GM21786 (cell line): ENCODE data around the gene TM9SF3.
A peak's percentile ranks its signal among the peaks of the same experiment; 100 is the strongest.
"Not testable (repeated sequence)": the region's sequence is repeated elsewhere in the genome, so short reads cannot be mapped to it uniquely, and the experiment has no call there.

ENCODE experiments used
- ATAC-seq: cut with Tn5 transposase; IDR thresholded peaks from one replicate; pipeline ENCODE4 v1.9.1; 2021; ENCODE audit not compliant: unreplicated experiment

TM9SF3 gene

GRCh38 chr10:96570983-96571964 is 15.5 kb downstream of the TM9SF3 start:
- ATAC-seq, result no peak

GRCh38 chr10:96570511-96570910 is 16.3 kb downstream of the TM9SF3 start:
- no peak for ATAC-seq

GRCh38 chr10:96568402-96568801 is 18.4 kb downstream of the TM9SF3 start:
- ATAC-seq, result no peak

- no peak for ATAC-seq
Observed at GRCh38 chr10:96565774-96566173, 21.0 kb downstream of the TM9SF3 start.

GRCh38 chr10:96560966-96561887 is 25.6 kb downstream of the TM9SF3 start:
- ATAC-seq, result no peak

DNA sequence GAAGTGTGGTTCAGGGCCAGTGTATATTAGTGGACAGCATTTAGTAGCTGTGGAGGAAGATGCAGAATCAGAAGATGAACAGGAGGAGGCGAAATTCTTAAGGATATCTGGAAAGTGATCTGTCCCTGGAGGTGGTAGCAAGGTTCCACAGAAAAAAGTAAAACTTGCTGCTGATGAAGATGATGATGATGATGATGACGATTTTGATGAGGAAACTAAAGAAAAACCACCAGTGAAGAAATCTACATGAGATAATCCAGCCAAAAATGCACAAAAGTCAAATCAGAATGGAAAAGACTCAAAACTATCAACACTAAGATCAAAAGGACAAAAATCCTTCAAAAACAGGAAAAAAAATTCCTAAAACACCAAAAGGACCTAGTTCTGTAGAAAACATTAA is 26.3 kb downstream of the TM9SF3 start:
- no peak for ATAC-seq

DNA sequence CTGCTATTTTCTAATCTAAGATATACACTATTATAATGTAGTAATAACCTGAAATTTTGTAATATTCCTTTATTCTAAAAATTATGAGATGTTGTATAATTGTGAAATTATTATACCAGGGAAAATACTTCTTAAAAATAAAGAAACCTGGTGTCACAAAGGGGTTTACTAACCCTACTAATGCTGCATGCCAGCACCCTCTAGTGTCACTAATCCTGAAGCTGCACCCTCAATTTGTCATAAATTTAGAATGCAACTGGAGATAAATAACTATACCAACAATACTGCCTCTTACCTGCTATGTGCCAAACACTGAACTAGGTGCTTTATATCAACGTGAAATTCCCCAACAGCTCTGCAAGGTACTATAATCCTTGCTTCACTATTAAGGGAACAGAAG is 30.8 kb downstream of the TM9SF3 start:
- ATAC-seq, result no peak

- ATAC-seq, result no peak
Observed at GRCh38 chr10:96555330-96555729, 31.5 kb downstream of the TM9SF3 start.

GRCh38 chr10:96548589-96548988 is 38.2 kb downstream of the TM9SF3 start:
- ATAC-seq, result no peak

GRCh38 chr10:96545558-96545957 is 41.3 kb downstream of the TM9SF3 start:
- ATAC-seq, result not testable (repeated sequence)

DNA sequence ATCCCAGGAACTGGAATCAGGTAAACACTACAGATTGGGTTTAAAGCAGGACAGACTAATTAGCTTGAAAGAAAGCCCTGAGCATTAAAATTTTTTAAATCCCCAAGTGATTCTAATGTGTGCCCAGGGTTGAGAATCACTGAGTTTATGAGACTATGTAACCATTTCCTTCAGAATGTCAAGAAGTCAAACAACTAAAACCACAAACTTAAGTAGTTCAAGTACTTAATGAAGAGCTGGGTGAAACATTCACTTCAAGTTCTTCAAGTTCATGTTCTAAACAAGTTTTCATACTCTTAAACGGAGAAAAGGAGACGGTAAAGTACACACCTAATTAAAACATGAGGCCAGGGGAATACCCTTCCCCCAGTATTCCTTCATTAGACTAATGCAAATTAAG is 44.9 kb downstream of the TM9SF3 start:
- ATAC-seq, result no peak

- ATAC-seq, result no peak
Observed at GRCh38 chr10:96540240-96540639, 46.6 kb downstream of the TM9SF3 start.

GRCh38 chr10:96538683-96539082 is 48.1 kb downstream of the TM9SF3 start:
- no peak for ATAC-seq

GRCh38 chr10:96536129-96536528 is 50.7 kb downstream of the TM9SF3 start:
- no peak for ATAC-seq

GRCh38 chr10:96532523-96532922 is 54.3 kb downstream of the TM9SF3 start:
- ATAC-seq, result no peak

DNA sequence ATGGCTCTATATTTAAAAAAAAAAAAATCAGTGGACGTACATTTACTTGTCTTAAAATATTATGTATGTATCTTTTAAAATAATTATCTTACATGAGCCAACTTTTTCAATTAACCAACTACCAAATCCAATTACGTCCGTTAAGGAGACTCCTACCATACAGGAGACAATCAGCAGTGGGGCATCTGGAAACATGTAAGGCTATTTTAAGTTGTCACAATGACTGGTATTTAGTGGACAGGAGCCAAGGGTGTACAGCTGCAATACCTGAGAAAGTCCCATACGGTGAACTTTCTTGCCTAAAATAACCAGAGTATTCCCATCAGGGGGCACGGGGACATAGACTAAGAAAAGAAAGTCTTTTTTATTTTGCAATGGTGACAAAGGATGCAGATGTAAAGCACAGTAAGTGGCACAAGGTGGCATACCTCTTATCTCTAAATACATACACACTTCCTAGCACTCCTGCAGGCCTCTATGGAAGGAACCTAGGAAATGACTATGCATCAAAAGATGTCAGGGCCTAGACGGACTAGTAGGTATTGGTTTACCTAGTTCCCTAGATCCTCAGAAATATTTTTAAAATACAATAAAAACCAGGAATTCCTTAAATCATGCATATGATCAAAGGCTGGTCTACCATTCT is 57.1 kb downstream of the TM9SF3 start:
- no peak for ATAC-seq

DNA sequence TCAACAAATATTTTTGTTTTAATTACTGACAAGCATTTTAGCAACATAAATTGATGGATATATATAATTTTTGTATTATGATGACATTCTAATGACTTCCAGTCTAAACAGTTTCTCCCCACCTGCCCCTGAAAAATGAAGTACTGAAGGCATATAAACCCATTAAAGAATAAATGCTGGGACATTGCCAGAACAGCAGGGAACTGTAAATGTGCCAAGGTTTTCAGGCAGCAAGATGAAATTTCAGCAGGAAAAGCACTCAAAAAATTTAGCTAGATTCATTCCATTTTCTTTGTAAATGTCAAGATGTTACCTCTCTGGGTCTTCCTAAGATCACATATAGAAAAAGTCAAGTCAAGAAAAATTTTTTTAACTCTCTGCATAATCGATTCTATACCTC is 62.1 kb downstream of the TM9SF3 start:
- ATAC-seq, result no peak

- no peak for ATAC-seq
Observed at GRCh38 chr10:96517284-96517683, 69.5 kb downstream of the TM9SF3 start.

DNA sequence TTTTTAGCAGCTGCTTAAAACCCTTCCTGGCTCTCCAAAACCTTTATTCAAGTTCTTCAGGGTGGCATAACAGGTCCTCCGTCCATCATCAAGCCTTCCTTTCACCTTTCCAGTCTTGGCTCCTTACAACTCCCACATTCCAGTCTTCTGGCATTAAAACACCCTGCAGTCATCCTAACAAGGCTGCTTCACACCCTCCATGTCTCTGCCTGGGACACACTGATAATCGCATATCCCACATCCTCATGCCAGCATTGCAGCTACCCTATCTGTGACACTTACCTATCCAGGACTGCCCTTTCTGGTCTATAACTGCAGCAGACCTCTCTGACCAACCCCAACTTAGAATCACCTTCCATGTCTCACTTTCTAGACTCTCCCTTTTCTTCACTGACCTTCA is 70.5 kb downstream of the TM9SF3 start:
- no peak for ATAC-seq

DNA sequence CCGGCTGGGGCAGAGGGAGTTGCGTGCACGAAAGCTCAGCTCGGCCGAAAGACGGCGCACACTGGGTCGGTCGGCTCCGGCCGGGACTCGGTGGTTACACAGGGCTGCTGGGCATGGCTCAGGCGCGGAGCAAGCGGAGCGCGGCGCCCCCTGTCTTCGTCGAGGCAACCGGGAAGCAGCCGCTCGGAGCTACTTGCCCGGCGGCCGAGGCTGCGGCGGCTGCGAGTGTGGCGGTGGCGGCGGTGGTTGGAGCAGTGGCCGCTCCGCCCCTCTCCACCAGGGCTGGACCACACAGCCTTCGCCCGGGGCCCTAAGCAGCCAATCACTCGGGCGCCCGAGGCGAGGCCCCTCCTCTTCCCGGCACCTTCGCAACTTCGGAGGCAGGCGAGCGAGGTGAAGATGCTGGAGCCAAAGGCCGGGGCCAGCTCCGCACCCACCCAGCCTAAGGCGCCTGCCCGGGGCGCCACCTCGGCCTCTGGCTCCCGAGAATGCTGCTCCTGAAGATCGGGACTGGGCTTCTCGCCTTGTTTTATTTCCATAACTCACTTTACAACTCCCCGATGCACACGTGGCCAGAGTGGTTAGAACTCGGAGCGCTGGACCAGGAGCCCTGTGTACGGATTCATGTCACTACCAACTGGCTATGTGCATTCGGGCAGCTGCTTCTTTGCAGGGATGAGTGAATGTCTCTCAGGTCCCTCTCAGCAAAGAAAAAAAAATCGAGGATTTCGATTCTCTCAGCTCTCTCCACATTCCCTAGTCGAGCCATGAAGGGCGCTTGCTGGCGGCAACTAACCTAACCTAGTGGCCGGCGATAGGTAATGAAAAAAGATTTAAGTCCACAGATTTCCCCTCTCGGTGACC is 72.9 kb downstream of the TM9SF3 start, which contains the start of gene TLL2:
TLL2 (minus strand) TSS at position 229 of the 864 bp plus-strand sequence. CDS start 241 bp downstream, outside the sequence.
- ATAC-seq, result peak; percentile 51
